Ovary (tissue), 9 donors: ENCODE data around the gene FRMD1. TPM values are rescaled to one million over a fixed set of nuclear protein-coding genes. Genes with fewer than 3 reads are reported as not detected.

Experiments
- DNase-seq, 5 donors: peaks; one replicate each; pipeline ENCODE4 v3.0.0-alpha.2; 2019 to 2020
- H3K27ac ChIP-seq, 2 donors: fragments of 200-600 bp; one replicate each; pipeline versions ENCODE4 v1.5.1 to v1.8.0; 2019 to 2022
- H3K27me3 ChIP-seq: fragments of 200-600 bp; one replicate; pipeline ENCODE4 v1.8.0; 2022
- H3K36me3 ChIP-seq: fragments of 200-600 bp; sonication (generic); one replicate; pipeline ENCODE4 v1.5.1; 2019
- H3K4me1 ChIP-seq: one replicate; pipeline ENCODE4 v1.8.1; 2013; ENCODE audit warnings: mild to moderate bottlenecking, moderate library complexity; ENCODE audit not compliant: insufficient read depth
- H3K4me3 ChIP-seq: fragments of 200-600 bp; sonication (generic); one replicate; pipeline ENCODE4 v1.5.1; 2017
- H3K9me3 ChIP-seq, 2 donors: fragments of 200-600 bp in 1 of 2; sonication (generic) in 1 of 2; one replicate each; pipeline versions ENCODE4 v1.5.1 to v1.8.1; 2013 to 2019; ENCODE audit warnings: mild to moderate bottlenecking in 1 of 2, moderate library complexity in 1 of 2
- EP300 ChIP-seq: sonication (generic); formaldehyde crosslinking; IDR thresholded peaks from one replicate; pipeline ENCODE4 v1.6.1; 2017; ENCODE audit warnings: antibody characterized with exemption
- POLR2A ChIP-seq: fragments of 450-650 bp; IDR thresholded peaks from one replicate; pipeline ENCODE4 v1.6.1; 2017; ENCODE audit warnings: antibody characterized with exemption, mild to moderate bottlenecking, moderate library complexity
- WGBS, 3 donors: extraction: QIAGEN DNeasy Blood & Tissue Kit in 1 of 3; methylation state at CpG; one replicate each; pipeline versions ENCODE4 v1.1.5 to v1.1.7; 2013 to 2017; 5-methylcytosine and 5-hydroxymethylcytosine counted together
- intact Hi-C, 4 donors: fragments of 100-400 bp; cut with DNase I; formaldehyde crosslinking; loops; one replicate each; pipeline versions ENCODE4 v1.11.0 to v1.15.1; 2022 to 2023
- polyA plus RNA-seq, 2 donors: library from polyadenylated mRNA; stranded (reverse); fragments of 200-250 nt in 1 of 2; fragments of 350-450 nt in 1 of 2; fragmentation: Illumina TruSeq in 1 of 2; extraction: RNeasy Lipid Tissue Mini Kit (QIAGEN cat#74804) in 1 of 2; gene quantifications; one replicate each; pipeline ENCODE4 v1.2.3, GENCODE V29; 2013 to 2014
- total RNA-seq, 7 donors: library from RNA; depleted of rRNA in 2 of 7; stranded (reverse); fragments of >200 nt in 2 of 7; fragmentation: NEBNext Ultra II Directional in 3 of 7; extraction: Animal tissue kit (Norgen Biotek cat#: 25700) in 3 of 7; gene quantifications; one replicate each; pipeline versions ENCODE4 v1.1.0 to v1.2.4, GENCODE V29; 2016 to 2023
- TF ChIP-seq, protein P1 (sequence below), 3 donors: fragments of 450-650 bp in 2 of 3; fragments of 200-600 bp in 1 of 3; IDR thresholded peaks; one replicate each; pipeline versions ENCODE4 v1.5.1 to v1.8.0; 2016 to 2022; ENCODE audit warnings: antibody characterized with exemption in 3 of 3, mild to moderate bottlenecking in 1 of 3
- donor health status: DM: no; HTN: no; CAD: no; lungs with moderate emphysema.
- donor health status: DM: no; HTN: no; CAD: no.
- donor health status: Bipolar disorder and iron deficiency.
- donor health status: DM: yes; HTN: yes; CAD: no.
- donor health status: DM: no; HTN: no; CAD: no.
- donor health status: DM: yes; HTN: yes; CAD: no.

The FRMD1 gene
- total and polyA plus RNA-seq, 9 donors = 0.10 to 0.48 (median 0.31) TPM; not detected in 2

GRCh38 chr6:168035098-168035660, 43.8 kb downstream of the FRMD1 start:
- Histone ChIP-seq H3K9me3 (no peaks in the 10 kb centered on the region), H3K4me3 (peak overlapping the region; percentile 34), H3K27ac (no peak overlapping the region), H3K4me1 (no peaks in the 10 kb centered on the region), H3K36me3 (no peaks in the 10 kb centered on the region), H3K27me3 (no peaks in the 10 kb centered on the region)
- intact Hi-C loops = no loop called here
- WGBS, 3 donors = 8 to 64% (median 42%) methylated on average over 23 to 45 of the region's 45 CpGs
- TF ChIP-seq, protein P1, sequence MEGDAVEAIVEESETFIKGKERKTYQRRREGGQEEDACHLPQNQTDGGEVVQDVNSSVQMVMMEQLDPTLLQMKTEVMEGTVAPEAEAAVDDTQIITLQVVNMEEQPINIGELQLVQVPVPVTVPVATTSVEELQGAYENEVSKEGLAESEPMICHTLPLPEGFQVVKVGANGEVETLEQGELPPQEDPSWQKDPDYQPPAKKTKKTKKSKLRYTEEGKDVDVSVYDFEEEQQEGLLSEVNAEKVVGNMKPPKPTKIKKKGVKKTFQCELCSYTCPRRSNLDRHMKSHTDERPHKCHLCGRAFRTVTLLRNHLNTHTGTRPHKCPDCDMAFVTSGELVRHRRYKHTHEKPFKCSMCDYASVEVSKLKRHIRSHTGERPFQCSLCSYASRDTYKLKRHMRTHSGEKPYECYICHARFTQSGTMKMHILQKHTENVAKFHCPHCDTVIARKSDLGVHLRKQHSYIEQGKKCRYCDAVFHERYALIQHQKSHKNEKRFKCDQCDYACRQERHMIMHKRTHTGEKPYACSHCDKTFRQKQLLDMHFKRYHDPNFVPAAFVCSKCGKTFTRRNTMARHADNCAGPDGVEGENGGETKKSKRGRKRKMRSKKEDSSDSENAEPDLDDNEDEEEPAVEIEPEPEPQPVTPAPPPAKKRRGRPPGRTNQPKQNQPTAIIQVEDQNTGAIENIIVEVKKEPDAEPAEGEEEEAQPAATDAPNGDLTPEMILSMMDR (IDR thresholded peaks at IDR 0.05) = no peak
- TF ChIP-seq POLR2A (no peak), EP300 (no peak)
- peak; percentile 54 to 82 (median 70) for DNase-seq

- Histone ChIP-seq H3K4me1 (no peaks in the 10 kb centered on the region), H3K4me3 (no peak overlapping the region), H3K9me3 (no peaks in the 10 kb centered on the region), H3K36me3 (no peaks in the 10 kb centered on the region), H3K27me3 (no peaks in the 10 kb centered on the region), H3K27ac (no peak overlapping the region)
- TF ChIP-seq, protein P1 (IDR thresholded peaks at IDR 0.05) = no peak
- TF ChIP-seq EP300 (no peak), POLR2A (no peak)
- WGBS, 3 donors = 92 to 95% (median 94%) methylated on average over 18 of the region's 18 CpGs
- intact Hi-C loops = no loop called here
- DNase-seq = no peak
Measured at GRCh38 chr6:168034537-168034936, 44.5 kb downstream of the FRMD1 start.

- Histone ChIP-seq H3K36me3 (no peaks in the 10 kb centered on the region), H3K27me3 (no peaks in the 10 kb centered on the region), H3K4me3 (no peak overlapping the region), H3K27ac (no peak overlapping the region), H3K4me1 (no peaks in the 10 kb centered on the region), H3K9me3 (no peaks in the 10 kb centered on the region)
- no peak for DNase-seq
- intact Hi-C loops = no loop called here
- TF ChIP-seq POLR2A (no peak), EP300 (no peak)
- TF ChIP-seq, protein P1 (IDR thresholded peaks at IDR 0.05) = no peak
- 90 to 97% (median 95%) methylated on average over 12 of the region's 12 CpGs for WGBS, 3 donors
Measured at GRCh38 chr6:168033791-168034190, 45.2 kb downstream of the FRMD1 start.

DNA sequence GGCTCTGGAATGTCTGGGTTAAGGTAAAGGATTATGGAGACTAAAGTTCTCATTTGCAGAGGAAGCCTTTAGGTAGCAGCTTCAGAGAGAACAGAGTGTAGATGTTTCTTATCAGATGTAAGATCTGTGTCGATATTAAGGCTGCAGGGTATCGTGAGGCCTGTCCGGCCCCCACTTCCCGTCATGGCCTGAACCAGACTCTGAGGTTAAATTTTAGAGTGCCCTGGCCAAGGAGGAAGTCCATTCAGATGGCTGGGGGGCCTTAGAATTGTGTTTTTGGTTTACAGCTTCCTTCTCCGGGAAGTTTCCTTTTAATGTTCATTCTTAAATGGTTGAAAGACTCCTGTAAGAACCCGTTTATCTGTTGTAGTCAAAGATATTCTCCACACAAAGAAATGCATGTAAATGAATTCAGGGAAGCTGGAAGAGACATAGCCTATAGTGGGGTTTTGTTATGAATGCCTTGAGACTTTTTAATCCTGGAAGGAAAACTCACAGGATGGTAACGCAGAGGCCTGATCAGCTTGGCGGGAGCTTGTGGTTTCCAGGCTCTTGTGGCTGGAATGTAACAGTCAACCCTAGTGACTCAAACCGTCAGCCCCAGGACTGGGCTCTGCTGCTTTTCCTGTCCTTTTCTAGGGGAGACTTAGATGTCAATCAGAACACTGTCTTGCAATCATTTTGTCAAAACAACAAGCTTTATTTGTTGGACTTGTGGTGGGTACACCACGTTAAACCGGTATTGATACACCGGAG, 46.8 kb downstream of the FRMD1 start:
- H3K9me3 ChIP-seq = no peaks in the 10 kb centered on the region
- peak in 1 of 5 donors; percentile 32 for DNase-seq
- H3K36me3 ChIP-seq = no peaks in the 10 kb centered on the region
- H3K27me3 ChIP-seq = no peaks in the 10 kb centered on the region
- no peak overlapping the region for H3K27ac ChIP-seq
- H3K4me3 ChIP-seq = no peak overlapping the region
- no peaks in the 10 kb centered on the region for H3K4me1 ChIP-seq
- TF ChIP-seq POLR2A (no peak), EP300 (no peak)
- TF ChIP-seq, protein P1 (IDR thresholded peaks at IDR 0.05) = no peak
- 67 to 75% (median 70%) methylated on average over 12 of the region's 12 CpGs for WGBS, 3 donors
- intact Hi-C loops = no loop called here
